Liver (tissue), 9 donors: ENCODE data around the gene RIMKLB. TPM values are rescaled to one million over a fixed set of nuclear protein-coding genes. Genes with fewer than 3 reads are reported as not detected.

Experiments used
- DNase-seq: peaks from one replicate; pipeline ENCODE4 v3.0.0-alpha.2; 2017; ENCODE audit warnings: low spot score
- H3K27ac ChIP-seq, 2 donors: one replicate each; pipeline ENCODE4 v1.7.0; 2013; ENCODE audit warnings: inconsistent platforms in 2 of 2, low read length in 2 of 2, control low read depth in 1 of 2, low read depth in 1 of 2, mild to moderate bottlenecking in 1 of 2
- H3K27me3 ChIP-seq, 4 donors: one replicate each; pipeline versions ENCODE4 v1.6.1 to v1.7.0; 2013; ENCODE audit warnings: low read length in 3 of 4, inconsistent platforms in 1 of 4, mild to moderate bottlenecking in 1 of 4, moderate library complexity in 1 of 4; ENCODE audit not compliant: control insufficient read depth in 4 of 4, insufficient read depth in 4 of 4
- H3K36me3 ChIP-seq, 4 donors: one replicate each; pipeline versions ENCODE4 v1.6.1 to v1.7.0; 2013; ENCODE audit warnings: low read length in 3 of 4, mild to moderate bottlenecking in 3 of 4, low read depth in 1 of 4, moderate library complexity in 1 of 4; ENCODE audit not compliant: control insufficient read depth in 4 of 4, insufficient read depth in 3 of 4
- H3K4me1 ChIP-seq, 4 donors: one replicate each; pipeline versions ENCODE4 v1.6.1 to v1.7.0; 2013; ENCODE audit warnings: low read length in 3 of 4, mild to moderate bottlenecking in 3 of 4, moderate library complexity in 1 of 4; ENCODE audit not compliant: control insufficient read depth in 4 of 4, insufficient read depth in 4 of 4
- H3K4me3 ChIP-seq, 3 donors: one replicate each; pipeline versions ENCODE4 v1.6.1 to v1.7.0; 2013; ENCODE audit warnings: low read length in 3 of 3, control low read depth in 1 of 3, low read depth in 1 of 3, mild to moderate bottlenecking in 1 of 3
- H3K9ac ChIP-seq, 2 donors: one replicate each; pipeline ENCODE4 v1.7.0; 2013; ENCODE audit warnings: low read length in 2 of 2, mild to moderate bottlenecking in 2 of 2, moderate library complexity in 2 of 2, control low read depth in 1 of 2, low read depth in 1 of 2
- H3K9me3 ChIP-seq, 4 donors: one replicate each; pipeline versions ENCODE4 v1.6.1 to v1.7.0; 2013; ENCODE audit warnings: low read length in 3 of 4; ENCODE audit not compliant: control insufficient read depth in 4 of 4
- EGR1 ChIP-seq, 2 donors: IDR thresholded peaks; 2 replicates each; pipeline ENCODE4 v1.6.1; 2016 to 2018; ENCODE audit warnings: antibody characterized with exemption in 2 of 2, low read depth in 2 of 2
- FOXA1 ChIP-seq: IDR thresholded peaks from 2 replicates; pipeline ENCODE4 v1.6.1; 2016; ENCODE audit warnings: antibody characterized with exemption
- FOXA2 ChIP-seq: IDR thresholded peaks from 2 replicates; pipeline ENCODE4 v1.6.1; 2016; ENCODE audit warnings: antibody characterized with exemption
- GABPA ChIP-seq, 2 donors: IDR thresholded peaks in 1 of 2; conservative IDR thresholded peaks in 1 of 2; 2 replicates each; pipeline ENCODE4 v1.6.1; 2016; ENCODE audit warnings: antibody characterized with exemption in 2 of 2, mild to moderate bottlenecking in 1 of 2, moderate library complexity in 1 of 2
- HNF4A ChIP-seq, 2 donors: conservative IDR thresholded peaks; 2 replicates each; pipeline ENCODE4 v1.6.1; 2016; ENCODE audit warnings: antibody characterized with exemption in 2 of 2, mild to moderate bottlenecking in 2 of 2
- HNF4G ChIP-seq: IDR thresholded peaks from 2 replicates; pipeline ENCODE4 v1.6.1; 2016; ENCODE audit warnings: antibody characterized with exemption
- JUND ChIP-seq, 2 donors: IDR thresholded peaks; 2 replicates each; pipeline ENCODE4 v1.6.1; 2016; ENCODE audit warnings: antibody characterized with exemption in 2 of 2
- NR2F2 ChIP-seq: IDR thresholded peaks from 2 replicates; pipeline ENCODE4 v1.6.1; 2016; ENCODE audit warnings: antibody characterized with exemption
- RAD21 ChIP-seq, 2 donors: IDR thresholded peaks; 2 replicates each; pipeline ENCODE4 v1.6.1; 2016; ENCODE audit warnings: antibody characterized with exemption in 2 of 2, mild to moderate bottlenecking in 2 of 2
- RXRA ChIP-seq, 2 donors: IDR thresholded peaks; 2 replicates each; pipeline ENCODE4 v1.6.1; 2017 to 2018; ENCODE audit warnings: antibody characterized with exemption in 2 of 2, mild to moderate bottlenecking in 1 of 2
- SP1 ChIP-seq: IDR thresholded peaks from 2 replicates; pipeline ENCODE4 v1.6.1; 2018; ENCODE audit warnings: antibody characterized with exemption, mild to moderate bottlenecking
- TAF1 ChIP-seq: conservative IDR thresholded peaks from 2 replicates; pipeline ENCODE4 v1.6.1; 2016; ENCODE audit warnings: antibody characterized with exemption, mild to moderate bottlenecking
- YY1 ChIP-seq: IDR thresholded peaks from 2 replicates; pipeline ENCODE4 v1.6.1; 2016; ENCODE audit warnings: antibody characterized with exemption, mild to moderate bottlenecking
- WGBS: extraction: QIAGEN DNeasy Blood & Tissue Kit; methylation state at CpG from one replicate; pipeline ENCODE4 v1.1.7; 2013; 5-methylcytosine and 5-hydroxymethylcytosine counted together
- polyA plus RNA-seq, 2 donors: library from polyadenylated mRNA; stranded (reverse) in 1 of 2; unstranded in 1 of 2; fragments of 200-250 nt in 1 of 2; fragments of >200 nt in 1 of 2; fragmentation: Nextera tagmentation in 1 of 2; extraction: Ambion mirVana in 1 of 2; gene quantifications; one replicate each; pipeline versions ENCODE4 v1.2.1 to v1.2.3, GENCODE V29; 2013 to 2015
- total RNA-seq, 2 donors: library from RNA; depleted of rRNA; stranded (reverse); fragments of >200 nt; gene quantifications; one replicate each; pipeline ENCODE4 v1.2.3, GENCODE V29; 2014
- TF ChIP-seq, protein P1 (sequence below): fragments of 150-350 bp; IDR thresholded peaks from 2 replicates; pipeline ENCODE4 v1.5.1; 2017; ENCODE audit warnings: improper control_type of control experiment, low read depth, low read length; ENCODE audit not compliant: missing input control
- TF ChIP-seq, protein P2 (sequence below): IDR thresholded peaks from 2 replicates; pipeline ENCODE4 v1.6.1; 2016; ENCODE audit warnings: antibody characterized with exemption
- TF ChIP-seq, protein P3 (sequence below): IDR thresholded peaks from 2 replicates; pipeline ENCODE4 v1.6.1; 2016; ENCODE audit warnings: antibody characterized with exemption
- TF ChIP-seq, protein P4 (sequence below): IDR thresholded peaks from 2 replicates; pipeline ENCODE4 v1.6.1; 2016; ENCODE audit warnings: antibody characterized with exemption
- TF ChIP-seq, protein P5 (sequence below): IDR thresholded peaks from 2 replicates; pipeline ENCODE4 v1.6.1; 2016; ENCODE audit warnings: antibody characterized with exemption, mild to moderate bottlenecking
- donor health status: healthy.
- donor health status: healthy.
- donor health status: healthy.
- donor health status: healthy.
- donor health status: healthy.

RIMKLB gene
- total and polyA plus RNA-seq, 4 donors: 1.6 to 9.5 (median 3.8) TPM

DNA sequence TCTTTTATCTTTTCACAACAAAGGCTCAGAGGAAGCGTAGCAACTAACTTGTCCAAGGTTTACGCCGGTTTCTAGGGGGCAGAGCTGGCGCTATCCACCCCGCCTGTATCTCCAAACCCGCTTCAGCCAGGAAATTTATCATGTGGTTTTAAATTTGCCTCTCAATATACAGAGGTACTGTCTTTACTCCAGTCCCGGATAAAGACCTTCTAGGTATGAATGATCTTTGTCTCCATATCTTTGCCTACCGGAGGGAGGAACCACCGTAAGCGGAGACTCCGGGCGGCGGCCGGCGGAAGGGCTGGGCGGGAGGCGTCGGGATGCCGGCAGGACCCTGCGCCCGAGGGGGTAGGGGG, 693 bp upstream of the RIMKLB start:
- DNase-seq: no peak
- Histone ChIP-seq H3K9me3 (no peaks in the 10 kb centered on the region), H3K4me3 (peak overlapping the region; percentile 67 to 75 (median 69)), H3K27me3 (no peaks in the 10 kb centered on the region), H3K36me3 (no peaks in the 10 kb centered on the region), H3K27ac (peak overlapping the region; percentile 73 to 76), H3K9ac (peak overlapping the region; percentile 14 to 52), H3K4me1 (peaks cover 9 to 15% (median 11%) of the 10 kb centered on the region in 4 donors)
- WGBS: under 1% methylated on average over 21 of the region's 21 CpGs
- TF ChIP-seq, protein P1, sequence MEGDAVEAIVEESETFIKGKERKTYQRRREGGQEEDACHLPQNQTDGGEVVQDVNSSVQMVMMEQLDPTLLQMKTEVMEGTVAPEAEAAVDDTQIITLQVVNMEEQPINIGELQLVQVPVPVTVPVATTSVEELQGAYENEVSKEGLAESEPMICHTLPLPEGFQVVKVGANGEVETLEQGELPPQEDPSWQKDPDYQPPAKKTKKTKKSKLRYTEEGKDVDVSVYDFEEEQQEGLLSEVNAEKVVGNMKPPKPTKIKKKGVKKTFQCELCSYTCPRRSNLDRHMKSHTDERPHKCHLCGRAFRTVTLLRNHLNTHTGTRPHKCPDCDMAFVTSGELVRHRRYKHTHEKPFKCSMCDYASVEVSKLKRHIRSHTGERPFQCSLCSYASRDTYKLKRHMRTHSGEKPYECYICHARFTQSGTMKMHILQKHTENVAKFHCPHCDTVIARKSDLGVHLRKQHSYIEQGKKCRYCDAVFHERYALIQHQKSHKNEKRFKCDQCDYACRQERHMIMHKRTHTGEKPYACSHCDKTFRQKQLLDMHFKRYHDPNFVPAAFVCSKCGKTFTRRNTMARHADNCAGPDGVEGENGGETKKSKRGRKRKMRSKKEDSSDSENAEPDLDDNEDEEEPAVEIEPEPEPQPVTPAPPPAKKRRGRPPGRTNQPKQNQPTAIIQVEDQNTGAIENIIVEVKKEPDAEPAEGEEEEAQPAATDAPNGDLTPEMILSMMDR: no peak
- TF ChIP-seq, protein P2, sequence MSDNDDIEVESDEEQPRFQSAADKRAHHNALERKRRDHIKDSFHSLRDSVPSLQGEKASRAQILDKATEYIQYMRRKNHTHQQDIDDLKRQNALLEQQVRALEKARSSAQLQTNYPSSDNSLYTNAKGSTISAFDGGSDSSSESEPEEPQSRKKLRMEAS: no peak
- TF ChIP-seq EGR1 (IDR thresholded peaks at IDR 0.05; ENCODE audit: low read depth in 2 of 2) (no peak), HNF4G (no peak), GABPA (IDR thresholded peaks at IDR 0.05 in 1 of 2, conservative IDR thresholded peaks at IDR 0.05 in 1 of 2) (no peak), SP1 (no peak), HNF4A (conservative IDR thresholded peaks at IDR 0.05) (no peak), YY1 (no peak), JUND (IDR thresholded peaks at IDR 0.05) (no peak), RAD21 (IDR thresholded peaks at IDR 0.05) (no peak), FOXA2 (no peak), RXRA (IDR thresholded peaks at IDR 0.05) (no peak), TAF1 (no peak), FOXA1 (no peak), NR2F2 (no peak)
- TF ChIP-seq, protein P3, sequence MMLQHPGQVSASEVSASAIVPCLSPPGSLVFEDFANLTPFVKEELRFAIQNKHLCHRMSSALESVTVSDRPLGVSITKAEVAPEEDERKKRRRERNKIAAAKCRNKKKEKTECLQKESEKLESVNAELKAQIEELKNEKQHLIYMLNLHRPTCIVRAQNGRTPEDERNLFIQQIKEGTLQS: no peak
- TF ChIP-seq, protein P4, sequence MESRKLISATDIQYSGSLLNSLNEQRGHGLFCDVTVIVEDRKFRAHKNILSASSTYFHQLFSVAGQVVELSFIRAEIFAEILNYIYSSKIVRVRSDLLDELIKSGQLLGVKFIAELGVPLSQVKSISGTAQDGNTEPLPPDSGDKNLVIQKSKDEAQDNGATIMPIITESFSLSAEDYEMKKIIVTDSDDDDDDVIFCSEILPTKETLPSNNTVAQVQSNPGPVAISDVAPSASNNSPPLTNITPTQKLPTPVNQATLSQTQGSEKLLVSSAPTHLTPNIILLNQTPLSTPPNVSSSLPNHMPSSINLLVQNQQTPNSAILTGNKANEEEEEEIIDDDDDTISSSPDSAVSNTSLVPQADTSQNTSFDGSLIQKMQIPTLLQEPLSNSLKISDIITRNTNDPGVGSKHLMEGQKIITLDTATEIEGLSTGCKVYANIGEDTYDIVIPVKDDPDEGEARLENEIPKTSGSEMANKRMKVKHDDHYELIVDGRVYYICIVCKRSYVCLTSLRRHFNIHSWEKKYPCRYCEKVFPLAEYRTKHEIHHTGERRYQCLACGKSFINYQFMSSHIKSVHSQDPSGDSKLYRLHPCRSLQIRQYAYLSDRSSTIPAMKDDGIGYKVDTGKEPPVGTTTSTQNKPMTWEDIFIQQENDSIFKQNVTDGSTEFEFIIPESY: no peak
- TF ChIP-seq, protein P5, sequence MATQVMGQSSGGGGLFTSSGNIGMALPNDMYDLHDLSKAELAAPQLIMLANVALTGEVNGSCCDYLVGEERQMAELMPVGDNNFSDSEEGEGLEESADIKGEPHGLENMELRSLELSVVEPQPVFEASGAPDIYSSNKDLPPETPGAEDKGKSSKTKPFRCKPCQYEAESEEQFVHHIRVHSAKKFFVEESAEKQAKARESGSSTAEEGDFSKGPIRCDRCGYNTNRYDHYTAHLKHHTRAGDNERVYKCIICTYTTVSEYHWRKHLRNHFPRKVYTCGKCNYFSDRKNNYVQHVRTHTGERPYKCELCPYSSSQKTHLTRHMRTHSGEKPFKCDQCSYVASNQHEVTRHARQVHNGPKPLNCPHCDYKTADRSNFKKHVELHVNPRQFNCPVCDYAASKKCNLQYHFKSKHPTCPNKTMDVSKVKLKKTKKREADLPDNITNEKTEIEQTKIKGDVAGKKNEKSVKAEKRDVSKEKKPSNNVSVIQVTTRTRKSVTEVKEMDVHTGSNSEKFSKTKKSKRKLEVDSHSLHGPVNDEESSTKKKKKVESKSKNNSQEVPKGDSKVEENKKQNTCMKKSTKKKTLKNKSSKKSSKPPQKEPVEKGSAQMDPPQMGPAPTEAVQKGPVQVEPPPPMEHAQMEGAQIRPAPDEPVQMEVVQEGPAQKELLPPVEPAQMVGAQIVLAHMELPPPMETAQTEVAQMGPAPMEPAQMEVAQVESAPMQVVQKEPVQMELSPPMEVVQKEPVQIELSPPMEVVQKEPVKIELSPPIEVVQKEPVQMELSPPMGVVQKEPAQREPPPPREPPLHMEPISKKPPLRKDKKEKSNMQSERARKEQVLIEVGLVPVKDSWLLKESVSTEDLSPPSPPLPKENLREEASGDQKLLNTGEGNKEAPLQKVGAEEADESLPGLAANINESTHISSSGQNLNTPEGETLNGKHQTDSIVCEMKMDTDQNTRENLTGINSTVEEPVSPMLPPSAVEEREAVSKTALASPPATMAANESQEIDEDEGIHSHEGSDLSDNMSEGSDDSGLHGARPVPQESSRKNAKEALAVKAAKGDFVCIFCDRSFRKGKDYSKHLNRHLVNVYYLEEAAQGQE: no peak
